LHCN-M2 (cell line): ENCODE results near the gene FREY1. TPM values are rescaled to one million over a fixed set of nuclear protein-coding genes. Genes with fewer than 3 reads are reported as not detected.

ENCODE experiments used
- DNase-seq: peaks from one replicate; pipeline ENCODE4 v3.0.0-alpha.2; 2012; ENCODE audit warnings: low read depth
- total RNA-seq: library from RNA; depleted of rRNA; stranded (reverse); fragments of >200 nt; gene quantifications from 2 replicates; pipeline ENCODE4 v1.2.3, GENCODE V29; 2014; rRNA removed

Gene FREY1
- total RNA-seq, 1 experiment from 2014 or later: 0.63 TPM

- peak; percentile 64 for DNase-seq
Measured at GRCh38 chr11:45872651-45873356, 34.3 kb downstream of the FREY1 start.

GRCh38 chr11:45871638-45872037, 35.4 kb downstream of the FREY1 start:
- no peak for DNase-seq

- DNase-seq: no peak
Measured at GRCh38 chr11:45870706-45871105, 36.4 kb downstream of the FREY1 start.

GRCh38 chr11:45869551-45869950, 37.5 kb downstream of the FREY1 start:
- no peak for DNase-seq

- no peak for DNase-seq
Measured at GRCh38 chr11:45864041-45864440, 43.0 kb downstream of the FREY1 start.

- no peak for DNase-seq
Measured at GRCh38 chr11:45860764-45861510, 46.1 kb downstream of the FREY1 start.

GRCh38 chr11:45860348-45860747, 46.7 kb downstream of the FREY1 start:
- DNase-seq: no peak

- peak; percentile 86 for DNase-seq
Measured at GRCh38 chr11:45859661-45860140, 47.4 kb downstream of the FREY1 start.

GRCh38 chr11:45858751-45859398, 48.2 kb downstream of the FREY1 start:
- DNase-seq: no peak

GRCh38 chr11:45857961-45858474, 49.1 kb downstream of the FREY1 start:
- peak; percentile 14 for DNase-seq

Other genes starting within 250 kb of the FREY1 start
- 3.1 and 5.8 TPM in 2 replicates for gene CHST1, start 241.6 kb downstream of the FREY1 start, total RNA-seq
- gene SLC35C1, start 102.1 kb downstream of the FREY1 start, total RNA-seq: 9.6 and 10.8 TPM in 2 replicates
- 6.4 and 6.9 TPM in 2 replicates for gene CRY2, start 59.8 kb downstream of the FREY1 start, total RNA-seq
- gene MAPK8IP1, start 21.6 kb downstream of the FREY1 start, total RNA-seq: 10.3 and 11.7 TPM in 2 replicates
- gene PEX16, start 10.6 kb upstream of the FREY1 start, total RNA-seq: 28.1 and 29.1 TPM in 2 replicates
- gene LARGE2, start 15.4 kb upstream of the FREY1 start, total RNA-seq: not detected in 2 replicates
- 10.1 and 10.7 TPM in 2 replicates for gene PHF21A, start 214.2 kb upstream of the FREY1 start, total RNA-seq